Right cardiac atrium (tissue), 5 donors: ENCODE results near the gene TATDN3. TPM values are rescaled to one million over a fixed set of nuclear protein-coding genes. Genes with fewer than 3 reads are reported as not detected.
"Not testable (repeated sequence)": the region's sequence is repeated elsewhere in the genome, so short reads cannot be mapped to it uniquely, and the experiment has no call there.

Experiments used
- ATAC-seq, 2 donors: fragments of 200-7000 bp; cut with Tn5 transposase; one replicate each; pipeline versions ENCODE4 v1.8.0 to v1.9.1; 2020; ENCODE audit warnings: moderate library complexity in 2 of 2, mild to moderate bottlenecking in 1 of 2
- DNase-seq, 3 donors: peaks; one replicate each; pipeline ENCODE4 v3.0.0-alpha.2; 2020
- H3K27ac ChIP-seq: one replicate; pipeline ENCODE4 v1.5.1; 2013; ENCODE audit warnings: mild to moderate bottlenecking, low read length, control low read depth, moderate library complexity
- H3K27me3 ChIP-seq: one replicate; pipeline ENCODE4 v1.6.1; 2013; ENCODE audit not compliant: control insufficient read depth, insufficient read depth
- H3K4me1 ChIP-seq: one replicate; pipeline ENCODE4 v1.6.1; 2013; ENCODE audit warnings: low read length; ENCODE audit not compliant: control insufficient read depth, insufficient read depth
- H3K4me3 ChIP-seq: one replicate; pipeline ENCODE4 v1.5.1; 2013; ENCODE audit warnings: low read length, control low read depth
- H3K9me3 ChIP-seq: one replicate; pipeline ENCODE4 v1.6.1; 2013; ENCODE audit warnings: low read length; ENCODE audit not compliant: control insufficient read depth
- WGBS: extraction: QIAGEN DNeasy Blood & Tissue Kit; methylation state at CpG from one replicate; pipeline ENCODE4 v1.1.7; 2013; 5-methylcytosine and 5-hydroxymethylcytosine counted together
- intact Hi-C, 4 donors: fragments of 100-400 bp; cut with DNase I; formaldehyde crosslinking; loops; one replicate each; pipeline versions ENCODE4 v1.11.0 to v1.14.0; 2022 to 2023
- polyA plus RNA-seq: library from polyadenylated mRNA; stranded (reverse); fragments of 200-250 nt; gene quantifications from one replicate; pipeline ENCODE4 v1.2.3, GENCODE V29; 2013
- total RNA-seq, 4 donors: library from RNA; stranded (reverse); fragmentation: NEBNext Ultra II Directional; extraction: Animal tissue kit (Norgen Biotek cat#: 25700); gene quantifications; one replicate each; pipeline ENCODE4 v1.2.1, GENCODE V29; 2021
- donor health status: healthy with polysubstance abuse.
- donor health status: DM: no; HTN: yes; CAD: no.
- donor health status: DM: no; HTN: no; CAD: no.
- donor health status: DM: no; HTN: yes; CAD: no; lungs with severe emphysema.
- donor health status: DM: yes; HTN: yes; CAD: no.

The TATDN3 gene
- total and polyA plus RNA-seq, 5 donors: 15.0 to 23.3 (median 20.0) TPM

GRCh38 chr1:212754680-212755079 lies 37.0 kb upstream of the TATDN3 start:
- Histone ChIP-seq H3K27me3 (no peaks in the 10 kb centered on the region), H3K27ac (no peak overlapping the region), H3K4me1 (peaks cover 2% of the 10 kb centered on the region), H3K9me3 (no peaks in the 10 kb centered on the region), H3K4me3 (no peak overlapping the region)
- intact Hi-C loops: no loop called here
- 55% methylated on average over 1 of the region's 1 CpG for WGBS
- peak in 1 of 3 donors; percentile 65 for DNase-seq
- ATAC-seq: peak; percentile 45 to 78

- Histone ChIP-seq H3K4me1 (no peaks in the 10 kb centered on the region), H3K4me3 (no peak overlapping the region), H3K27me3 (no peaks in the 10 kb centered on the region), H3K27ac (no peak overlapping the region), H3K9me3 (no peaks in the 10 kb centered on the region)
- peak in 1 of 2 donors; percentile 26 for ATAC-seq
- intact Hi-C loops: no loop called here
- no peak for DNase-seq
- 96% methylated on average over 5 of the region's 5 CpGs for WGBS
Observed at GRCh38 chr1:212759683-212760082, 32.0 kb upstream of the TATDN3 start.

- DNase-seq: peak in 1 of 3 donors; percentile 45
- 94% methylated on average over 10 of the region's 10 CpGs for WGBS
- Histone ChIP-seq H3K4me3 (no peak overlapping the region), H3K27ac (no peak overlapping the region), H3K9me3 (no peaks in the 10 kb centered on the region), H3K4me1 (no peaks in the 10 kb centered on the region), H3K27me3 (no peaks in the 10 kb centered on the region)
- intact Hi-C loops: no loop called here
- peak; percentile 22 to 54 for ATAC-seq
Observed at GRCh38 chr1:212760126-212760823, 31.4 kb upstream of the TATDN3 start.

GRCh38 chr1:212762234-212762633 lies 29.5 kb upstream of the TATDN3 start:
- Histone ChIP-seq H3K27me3 (no peaks in the 10 kb centered on the region), H3K27ac (no peak overlapping the region), H3K4me3 (no peak overlapping the region), H3K4me1 (no peaks in the 10 kb centered on the region), H3K9me3 (no peaks in the 10 kb centered on the region)
- WGBS: over 99% methylated on average over 4 of the region's 4 CpGs
- intact Hi-C loops: no loop called here
- no peak for DNase-seq
- ATAC-seq: no peak

- WGBS: 95% methylated on average over 9 of the region's 9 CpGs
- Histone ChIP-seq H3K4me3 (no peak overlapping the region), H3K9me3 (no peaks in the 10 kb centered on the region), H3K4me1 (no peaks in the 10 kb centered on the region), H3K27me3 (no peaks in the 10 kb centered on the region), H3K27ac (no peak overlapping the region)
- ATAC-seq (no peak), DNase-seq (no peak)
- intact Hi-C loops: no loop called here
Observed at GRCh38 chr1:212762839-212763238, 28.9 kb upstream of the TATDN3 start.

- H3K4me1 ChIP-seq, H3K27ac ChIP-seq, DNase-seq, H3K27me3 ChIP-seq, H3K9me3 ChIP-seq, ATAC-seq, intact Hi-C loops, H3K4me3 ChIP-seq: not testable (repeated sequence)
- WGBS: 93% methylated on average over 1 of the region's 1 CpG
Observed at GRCh38 chr1:212764718-212765281, 26.9 kb upstream of the TATDN3 start.

GRCh38 chr1:212766825-212767224 lies 24.9 kb upstream of the TATDN3 start:
- H3K4me1 ChIP-seq, ATAC-seq, H3K9me3 ChIP-seq, H3K4me3 ChIP-seq, H3K27ac ChIP-seq, H3K27me3 ChIP-seq, DNase-seq, intact Hi-C loops: not testable (repeated sequence)
- WGBS: 49% methylated on average over 2 of the region's 2 CpGs

GRCh38 chr1:212769459-212770167 lies 22.1 kb upstream of the TATDN3 start:
- Histone ChIP-seq H3K4me3 (no peak overlapping the region), H3K9me3 (no peaks in the 10 kb centered on the region), H3K4me1 (no peaks in the 10 kb centered on the region), H3K27ac (no peak overlapping the region), H3K27me3 (no peaks in the 10 kb centered on the region)
- DNase-seq: no peak
- WGBS: 88% methylated on average over 1 of the region's 1 CpG
- no peak for ATAC-seq
- intact Hi-C loops: no loop called here

GRCh38 chr1:212771341-212771740 lies 20.4 kb upstream of the TATDN3 start:
- intact Hi-C loops: no loop called here
- Histone ChIP-seq H3K27ac (no peak overlapping the region), H3K4me1 (no peaks in the 10 kb centered on the region), H3K27me3 (no peaks in the 10 kb centered on the region), H3K4me3 (no peak overlapping the region), H3K9me3 (no peaks in the 10 kb centered on the region)
- DNase-seq (no peak), ATAC-seq (no peak)

- 96% methylated on average over 2 of the region's 2 CpGs for WGBS
Observed at GRCh38 chr1:212773011-212773410, 18.7 kb upstream of the TATDN3 start.

GRCh38 chr1:212774584-212774983 lies 17.1 kb upstream of the TATDN3 start:
- no peak overlapping the region for H3K27ac ChIP-seq
- ATAC-seq: peak in 1 of 2 donors; percentile 11
- 82% methylated on average over 2 of the region's 2 CpGs for WGBS

More at GRCh38 chr1:212773011-212773410, 18.7 kb upstream of the TATDN3 start:
- H3K4me1 ChIP-seq: no peaks in the 10 kb centered on the region
- DNase-seq: no peak
- no peak overlapping the region for H3K4me3 ChIP-seq
- no peaks in the 10 kb centered on the region for H3K9me3 ChIP-seq
- H3K27ac ChIP-seq: no peak overlapping the region
- intact Hi-C loops: no loop called here
- ATAC-seq: no peak
- no peaks in the 10 kb centered on the region for H3K27me3 ChIP-seq

More at GRCh38 chr1:212774584-212774983, 17.1 kb upstream of the TATDN3 start:
- Histone ChIP-seq H3K4me1 (no peaks in the 10 kb centered on the region), H3K9me3 (no peaks in the 10 kb centered on the region), H3K4me3 (no peak overlapping the region), H3K27me3 (no peaks in the 10 kb centered on the region)
- DNase-seq: no peak
- intact Hi-C loops: no loop called here
